HG03280 (cell line): ENCODE results near the gene ACOXL.

Experiments used
- ATAC-seq: cut with Tn5 transposase; IDR thresholded peaks from one replicate; pipeline ENCODE4 v1.9.1; 2021; ENCODE audit warnings: mild to moderate bottlenecking, moderate library complexity; ENCODE audit not compliant: unreplicated experiment

ACOXL gene

GRCh38 chr2:110751642-110752041, 19.3 kb downstream of the ACOXL start:
- no peak for ATAC-seq

- no peak for ATAC-seq
Observed at GRCh38 chr2:110752871-110753270, 20.5 kb downstream of the ACOXL start.

GRCh38 chr2:110755491-110756078, 23.2 kb downstream of the ACOXL start:
- no peak for ATAC-seq

- ATAC-seq: no peak
Observed at GRCh38 chr2:110759411-110759810, 27.0 kb downstream of the ACOXL start.

DNA sequence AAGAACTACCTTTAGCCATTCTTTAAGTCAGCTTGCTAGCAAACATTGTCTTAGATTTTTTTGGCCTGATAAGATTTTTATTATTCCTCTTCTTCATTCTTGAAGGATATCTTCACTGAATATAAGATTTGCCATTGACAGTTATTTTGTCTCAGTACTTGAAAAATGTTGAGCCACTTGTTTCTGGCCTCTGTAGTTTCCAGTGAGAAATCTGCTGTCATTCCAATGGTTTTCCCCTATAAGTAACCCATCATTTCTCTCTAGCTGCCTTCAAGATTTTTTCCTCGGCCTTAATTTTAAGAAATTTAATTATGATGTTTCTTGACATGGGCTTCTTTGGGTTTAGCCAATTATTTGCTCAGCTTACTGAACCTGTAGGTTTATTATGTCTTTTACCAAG, 32.6 kb downstream of the ACOXL start:
- no peak for ATAC-seq

DNA sequence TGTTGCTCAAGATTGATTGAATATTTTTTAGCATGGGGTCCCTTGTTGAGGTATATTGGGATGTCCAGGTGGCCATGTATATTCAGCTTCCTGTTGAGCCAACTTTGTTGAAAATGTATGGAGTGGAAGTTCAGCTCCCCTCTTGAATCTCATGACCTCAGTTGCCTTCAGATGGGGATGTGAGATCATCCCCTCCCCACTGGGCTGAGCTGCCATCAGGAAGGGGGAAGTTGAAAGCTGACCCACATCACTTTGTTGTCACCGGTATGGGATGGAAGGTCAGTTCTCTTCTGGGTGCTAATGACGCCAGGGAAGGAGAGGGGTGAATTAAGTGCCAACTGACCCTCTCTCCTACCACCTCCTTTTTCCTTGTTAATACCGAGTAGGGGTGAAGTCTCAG, 33.9 kb downstream of the ACOXL start:
- ATAC-seq: no peak

- no peak for ATAC-seq
Observed at GRCh38 chr2:110768591-110768990, 36.2 kb downstream of the ACOXL start.

GRCh38 chr2:110770404-110770958, 38.1 kb downstream of the ACOXL start:
- ATAC-seq: no peak

DNA sequence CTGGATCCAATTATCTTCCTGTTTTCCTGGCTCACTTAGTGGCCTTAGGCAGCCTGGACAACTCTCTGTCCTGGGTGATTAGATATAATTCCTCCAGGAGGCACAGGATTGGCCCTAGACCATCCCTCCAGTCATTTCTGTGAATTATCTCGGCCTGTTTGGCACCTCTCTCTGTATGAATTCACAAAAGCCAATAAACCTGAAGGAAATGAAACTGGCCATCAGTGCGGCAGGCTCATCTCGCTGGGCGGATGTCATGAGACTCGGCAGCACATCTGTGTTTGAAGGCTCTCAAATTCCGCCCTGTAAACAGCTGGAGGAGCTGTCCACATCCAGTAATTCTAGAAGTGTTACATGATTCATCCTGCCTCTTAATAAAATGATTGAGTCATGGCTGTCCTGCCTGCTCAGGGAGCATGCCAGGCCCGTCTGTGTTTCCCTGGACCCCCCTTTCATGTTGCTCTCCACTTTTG, 38.6 kb downstream of the ACOXL start:
- ATAC-seq: no peak

DNA sequence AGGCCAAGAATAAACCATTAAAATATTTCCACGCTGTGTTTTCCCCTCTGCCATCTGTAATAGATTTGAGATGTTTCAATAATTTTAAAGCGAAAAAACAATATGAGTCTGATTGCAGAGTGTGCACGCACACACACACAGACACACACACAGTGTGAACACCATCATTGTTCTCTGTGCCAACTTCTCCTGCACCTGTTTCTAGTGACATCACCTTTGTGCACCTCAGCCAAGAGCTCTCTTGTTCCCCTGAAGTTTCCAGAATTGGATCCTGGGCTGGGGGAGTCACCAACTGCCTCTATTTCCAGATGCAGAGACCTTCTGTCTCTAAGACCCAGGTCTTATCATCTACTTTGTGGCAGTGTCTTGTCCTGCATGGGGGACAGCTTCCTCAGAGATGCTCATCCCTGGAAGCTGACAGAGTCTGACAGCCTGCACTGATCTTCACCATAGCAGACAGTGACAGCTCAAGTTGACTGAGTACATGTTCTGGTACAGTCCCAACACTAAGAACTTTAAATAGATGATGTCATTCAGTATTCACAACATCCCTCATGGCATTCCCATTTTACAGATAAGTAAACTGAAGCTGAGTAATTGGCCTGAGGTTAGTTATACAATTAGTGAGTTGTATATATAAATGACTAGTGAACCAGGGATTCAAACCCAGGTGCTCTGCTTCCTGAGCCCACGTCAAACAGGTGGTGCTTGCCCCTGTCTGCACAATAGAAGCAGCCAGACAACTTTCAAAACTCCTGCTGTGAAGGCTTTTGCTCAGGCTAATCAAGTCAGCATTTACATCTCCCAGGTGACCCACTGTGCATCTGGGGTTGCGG, 39.4 kb downstream of the ACOXL start:
- no peak for ATAC-seq

DNA sequence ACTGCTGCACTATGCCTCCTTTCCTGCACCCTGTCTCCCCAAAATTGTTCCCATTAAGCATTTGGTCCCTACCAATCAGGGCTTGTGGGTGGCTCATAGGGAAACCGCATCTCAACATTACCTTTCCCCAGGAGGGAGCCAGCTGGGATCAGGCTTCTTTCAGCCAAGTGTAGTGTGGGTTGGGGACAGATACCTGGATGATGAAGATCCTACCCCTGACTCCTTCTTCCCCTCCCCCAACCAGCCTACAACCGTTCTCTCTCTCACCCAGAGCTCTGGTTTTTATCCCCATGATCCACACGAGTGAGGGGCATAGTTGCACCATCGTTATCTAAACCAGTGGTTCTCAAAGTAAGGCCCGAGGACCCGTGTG, 40.0 kb downstream of the ACOXL start:
- no peak for ATAC-seq

- ATAC-seq: no peak
Observed at GRCh38 chr2:110773401-110773921, 41.1 kb downstream of the ACOXL start.

- ATAC-seq: no peak
Observed at GRCh38 chr2:110774701-110775100, 42.3 kb downstream of the ACOXL start.

DNA sequence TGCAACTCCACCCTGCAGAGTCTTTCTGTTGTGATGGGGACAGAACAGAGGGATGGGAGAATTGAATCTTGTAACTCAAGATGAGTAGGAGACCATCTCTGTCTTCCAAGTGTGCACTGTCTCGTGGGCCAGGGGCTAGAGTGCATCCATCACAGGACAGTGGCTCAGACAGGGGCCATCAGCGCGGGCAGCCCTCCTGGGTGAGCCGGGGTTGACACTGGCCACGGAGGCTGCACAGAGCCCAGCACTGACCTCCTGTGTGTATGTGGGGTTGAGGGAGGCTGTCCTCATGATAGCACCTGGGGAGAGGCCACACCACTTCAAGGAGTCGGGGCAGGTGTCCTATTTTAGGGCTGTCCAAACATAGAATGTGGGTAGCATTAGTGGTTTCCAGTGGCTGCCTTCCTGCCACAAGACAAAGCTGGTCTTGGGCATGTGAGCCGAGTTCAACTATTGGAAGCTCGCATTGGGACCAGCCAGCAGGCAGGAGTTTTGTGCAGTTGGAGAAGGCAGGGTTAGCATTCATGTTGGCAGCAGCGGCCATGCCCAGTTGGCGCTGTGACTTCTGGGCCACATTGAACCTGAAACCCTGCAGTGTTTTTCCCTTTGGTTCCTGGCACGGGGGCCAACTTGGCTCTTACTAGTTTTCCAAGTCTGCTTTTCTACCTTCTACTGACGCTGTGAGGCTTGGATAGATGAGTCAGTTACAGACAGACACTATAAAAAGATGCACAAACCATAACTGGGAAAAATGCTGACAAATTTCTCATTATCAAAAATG, 45.3 kb downstream of the ACOXL start:
- ATAC-seq: no peak

GRCh38 chr2:110780461-110780860, 48.1 kb downstream of the ACOXL start:
- peak; percentile 75 for ATAC-seq

DNA sequence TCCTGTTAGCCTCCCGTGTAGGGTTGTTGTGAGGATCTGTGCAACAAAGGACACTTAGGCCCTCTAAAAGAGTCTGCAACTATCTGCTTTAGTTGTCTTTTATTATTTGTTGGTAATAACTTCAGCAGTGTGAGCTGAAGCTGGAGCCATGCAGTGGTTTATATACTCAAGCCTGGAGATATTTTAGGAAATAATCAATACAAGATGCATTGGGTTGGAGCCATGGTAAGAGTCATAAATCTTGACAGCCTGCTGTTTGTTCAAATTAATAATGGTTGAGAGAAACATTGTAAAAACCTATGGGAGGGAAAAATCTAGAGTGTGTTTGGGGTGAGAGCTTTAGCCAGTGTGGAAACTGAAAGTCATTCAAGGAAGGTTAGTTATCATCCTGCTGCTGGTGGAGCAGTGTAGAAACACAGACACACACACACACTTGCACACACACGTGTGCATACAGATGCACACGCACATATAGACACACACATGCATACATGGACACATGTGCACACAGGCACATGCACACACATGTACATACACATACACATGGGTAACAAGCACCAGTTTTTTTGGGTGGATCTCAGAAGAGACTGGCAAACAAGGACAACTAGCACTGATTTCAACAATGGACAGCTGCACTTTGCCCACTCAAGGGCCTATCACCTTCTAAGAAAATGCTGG, 51.0 kb downstream of the ACOXL start:
- ATAC-seq: no peak

DNA sequence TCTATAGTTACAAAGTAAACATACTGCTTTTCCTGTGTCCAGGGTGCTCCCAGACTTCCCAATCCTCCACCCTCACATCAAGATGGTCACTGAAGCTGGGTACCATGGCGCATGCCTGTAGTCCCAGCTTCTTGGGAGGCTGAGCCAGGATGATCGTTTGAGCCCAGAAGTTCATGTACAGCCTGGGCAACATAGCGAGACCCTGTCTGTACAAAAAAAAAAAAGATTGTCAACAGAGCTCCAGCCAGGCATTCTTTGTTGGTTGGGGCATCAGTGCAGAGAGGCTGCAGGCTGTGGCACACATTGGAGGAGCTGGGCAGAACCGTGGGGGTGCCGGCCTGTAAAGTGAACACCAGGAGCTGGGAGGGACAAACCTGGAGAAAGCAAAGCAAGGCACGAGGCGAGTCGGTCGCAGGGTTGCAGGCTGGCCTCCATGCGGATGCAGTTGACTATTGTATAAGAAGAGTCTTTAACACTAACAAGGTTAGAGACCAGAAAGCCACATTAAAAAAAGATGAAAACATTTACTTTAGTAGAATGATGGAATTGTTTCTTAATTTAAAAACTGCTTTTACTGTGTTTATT, 51.8 kb downstream of the ACOXL start:
- no peak for ATAC-seq

DNA sequence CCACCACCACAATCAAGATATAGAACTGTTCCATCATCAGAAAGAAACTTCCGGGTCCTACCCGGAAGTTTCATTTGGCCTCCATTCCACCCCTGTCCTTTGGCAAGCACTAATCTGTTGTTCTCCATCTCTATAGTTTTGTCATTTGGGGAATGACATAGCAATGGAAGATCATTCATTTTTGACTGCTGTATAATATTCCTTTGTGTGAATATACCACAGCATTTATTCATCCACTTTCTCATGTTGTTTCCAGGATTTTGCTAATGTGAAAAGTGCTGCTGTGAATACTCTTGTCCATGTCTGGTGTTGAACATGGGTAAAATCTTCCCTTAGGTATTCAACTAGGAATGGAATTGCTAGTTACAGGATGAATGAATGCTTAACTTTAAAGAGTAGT, 53.1 kb downstream of the ACOXL start:
- ATAC-seq: no peak

- no peak for ATAC-seq
Observed at GRCh38 chr2:110788976-110789375, 56.6 kb downstream of the ACOXL start.

- ATAC-seq: no peak
Observed at GRCh38 chr2:110789706-110790105, 57.3 kb downstream of the ACOXL start.
